Measurements from ENCODE around the gene SCP2.

DNA sequence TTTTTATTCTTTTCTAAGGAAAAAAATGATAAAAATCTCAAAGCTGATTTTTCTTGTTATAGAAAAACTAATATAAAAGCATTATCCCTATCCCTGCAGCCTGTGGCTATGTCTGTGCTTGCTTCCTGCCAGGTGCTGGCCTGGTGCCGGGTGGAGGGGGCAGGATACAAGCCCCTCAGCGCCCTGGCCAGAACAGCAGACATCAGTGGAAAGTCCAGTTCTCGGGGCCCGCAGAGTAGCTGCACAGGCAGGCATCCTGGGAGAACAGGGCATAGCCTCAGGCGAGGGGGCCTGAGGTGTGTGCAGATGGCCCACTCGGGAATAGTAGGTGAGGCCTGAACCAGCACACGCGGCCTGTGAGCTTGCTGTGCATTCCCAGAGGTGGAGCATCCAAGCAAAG is 158.3 kb downstream of the SCP2 start:
- no peak for TF ChIP-seq EZH2phosphoT487 (IDR thresholded peaks at IDR 0.05; ENCODE audit: borderline replicate concordance)
- TF ChIP-seq, protein P1, sequence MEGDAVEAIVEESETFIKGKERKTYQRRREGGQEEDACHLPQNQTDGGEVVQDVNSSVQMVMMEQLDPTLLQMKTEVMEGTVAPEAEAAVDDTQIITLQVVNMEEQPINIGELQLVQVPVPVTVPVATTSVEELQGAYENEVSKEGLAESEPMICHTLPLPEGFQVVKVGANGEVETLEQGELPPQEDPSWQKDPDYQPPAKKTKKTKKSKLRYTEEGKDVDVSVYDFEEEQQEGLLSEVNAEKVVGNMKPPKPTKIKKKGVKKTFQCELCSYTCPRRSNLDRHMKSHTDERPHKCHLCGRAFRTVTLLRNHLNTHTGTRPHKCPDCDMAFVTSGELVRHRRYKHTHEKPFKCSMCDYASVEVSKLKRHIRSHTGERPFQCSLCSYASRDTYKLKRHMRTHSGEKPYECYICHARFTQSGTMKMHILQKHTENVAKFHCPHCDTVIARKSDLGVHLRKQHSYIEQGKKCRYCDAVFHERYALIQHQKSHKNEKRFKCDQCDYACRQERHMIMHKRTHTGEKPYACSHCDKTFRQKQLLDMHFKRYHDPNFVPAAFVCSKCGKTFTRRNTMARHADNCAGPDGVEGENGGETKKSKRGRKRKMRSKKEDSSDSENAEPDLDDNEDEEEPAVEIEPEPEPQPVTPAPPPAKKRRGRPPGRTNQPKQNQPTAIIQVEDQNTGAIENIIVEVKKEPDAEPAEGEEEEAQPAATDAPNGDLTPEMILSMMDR (conservative IDR thresholded peaks at IDR 0.05; ENCODE audit: low read length) = no peak

Measured in Loucy (cell line).